Measurements from ENCODE around the gene ZNF689. TPM values are rescaled to one million over a fixed set of nuclear protein-coding genes. Genes with fewer than 3 reads are reported as not detected.

Gene ZNF689
- total and polyA plus RNA-seq, 2 of the 13 experiments (the other 11 are each of a cell fraction or from before 2014, with no cell fraction given), result 9.7 to 19.5 TPM

DNA sequence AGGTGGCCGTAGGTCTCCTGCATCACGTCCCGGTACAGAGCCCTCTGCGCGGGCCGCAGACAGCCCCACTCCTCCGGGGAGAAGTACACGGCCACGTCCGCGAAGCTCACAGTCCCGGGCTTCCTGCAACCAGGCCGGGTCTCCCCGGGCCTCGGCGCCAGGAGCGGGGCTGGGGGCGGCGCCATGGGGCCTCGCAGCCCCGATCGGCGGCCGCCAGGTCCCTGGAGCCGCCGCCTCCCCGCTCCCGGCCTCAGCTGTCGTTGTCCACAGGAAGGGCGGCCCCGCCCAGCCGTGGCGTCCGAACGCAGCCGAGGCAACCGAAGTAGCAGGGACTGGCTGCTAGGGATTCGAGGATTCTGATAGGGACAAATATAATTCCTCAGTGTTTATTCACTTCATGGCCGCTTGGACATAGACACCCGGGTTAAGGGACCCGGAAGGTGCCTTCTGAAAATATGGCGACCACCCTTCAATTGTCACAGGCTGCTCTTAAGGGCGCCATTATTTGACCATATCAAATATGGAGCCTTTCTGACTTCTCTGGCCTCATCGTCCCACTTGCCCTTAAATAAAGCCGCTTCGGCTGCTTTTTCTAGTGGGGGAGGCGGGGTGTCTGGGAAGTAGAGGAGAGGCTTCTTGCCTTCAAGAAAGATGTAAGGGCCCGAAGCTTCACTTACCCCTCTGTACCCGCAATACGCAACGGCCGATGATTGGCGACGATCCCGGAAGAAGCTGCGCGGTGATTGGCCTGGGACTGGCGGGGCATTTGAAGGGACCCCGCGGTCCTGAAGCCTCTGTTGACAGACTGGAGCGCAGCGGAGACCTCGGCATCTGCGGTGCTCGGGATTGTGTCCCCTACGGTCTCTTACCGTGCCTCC, 38.5 kb downstream of the ZNF689 start, which contains the start of gene ZNF688 (continued):
- TF ChIP-seq NR3C1 (CRISPR knock-in tag; IDR thresholded peaks at IDR 0.05), result no peak
- peak; percentile 96 for TF ChIP-seq YY1 (IDR thresholded peaks at IDR 0.05; ENCODE audit: insufficient read depth, insufficient replicate concordance, low read depth, low read length)
- peak; percentile 83 for TF ChIP-seq FOXK2 (IDR thresholded peaks at IDR 0.05)
- TF ChIP-seq THAP11 (CRISPR knock-in tag; IDR thresholded peaks at IDR 0.05), result peak; percentile 87
- TF ChIP-seq POLR2AphosphoS5 (IDR thresholded peaks at IDR 0.05; ENCODE audit: low read depth, low read length), result 0 out of 2 replicates have a peak, but pooled peaks have one; percentile 15
- TF ChIP-seq ZNF224 (CRISPR knock-in tag; IDR thresholded peaks at IDR 0.05), result peak; percentile 96
- TF ChIP-seq ZMYM3 (CRISPR knock-in tag; IDR thresholded peaks at IDR 0.05), result no peak
- no peak for TF ChIP-seq ZNF382 (CRISPR knock-in tag; IDR thresholded peaks at IDR 0.05; ENCODE audit: borderline replicate concordance)
- TF ChIP-seq, protein P1, sequence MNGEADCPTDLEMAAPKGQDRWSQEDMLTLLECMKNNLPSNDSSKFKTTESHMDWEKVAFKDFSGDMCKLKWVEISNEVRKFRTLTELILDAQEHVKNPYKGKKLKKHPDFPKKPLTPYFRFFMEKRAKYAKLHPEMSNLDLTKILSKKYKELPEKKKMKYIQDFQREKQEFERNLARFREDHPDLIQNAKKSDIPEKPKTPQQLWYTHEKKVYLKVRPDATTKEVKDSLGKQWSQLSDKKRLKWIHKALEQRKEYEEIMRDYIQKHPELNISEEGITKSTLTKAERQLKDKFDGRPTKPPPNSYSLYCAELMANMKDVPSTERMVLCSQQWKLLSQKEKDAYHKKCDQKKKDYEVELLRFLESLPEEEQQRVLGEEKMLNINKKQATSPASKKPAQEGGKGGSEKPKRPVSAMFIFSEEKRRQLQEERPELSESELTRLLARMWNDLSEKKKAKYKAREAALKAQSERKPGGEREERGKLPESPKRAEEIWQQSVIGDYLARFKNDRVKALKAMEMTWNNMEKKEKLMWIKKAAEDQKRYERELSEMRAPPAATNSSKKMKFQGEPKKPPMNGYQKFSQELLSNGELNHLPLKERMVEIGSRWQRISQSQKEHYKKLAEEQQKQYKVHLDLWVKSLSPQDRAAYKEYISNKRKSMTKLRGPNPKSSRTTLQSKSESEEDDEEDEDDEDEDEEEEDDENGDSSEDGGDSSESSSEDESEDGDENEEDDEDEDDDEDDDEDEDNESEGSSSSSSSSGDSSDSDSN (CRISPR knock-in tag; IDR thresholded peaks at IDR 0.05), result peak; percentile 91
- no peak for TF ChIP-seq ZNF260 (CRISPR knock-in tag; IDR thresholded peaks at IDR 0.05; ENCODE audit: borderline replicate concordance, low read depth)
- TF ChIP-seq, protein P2, sequence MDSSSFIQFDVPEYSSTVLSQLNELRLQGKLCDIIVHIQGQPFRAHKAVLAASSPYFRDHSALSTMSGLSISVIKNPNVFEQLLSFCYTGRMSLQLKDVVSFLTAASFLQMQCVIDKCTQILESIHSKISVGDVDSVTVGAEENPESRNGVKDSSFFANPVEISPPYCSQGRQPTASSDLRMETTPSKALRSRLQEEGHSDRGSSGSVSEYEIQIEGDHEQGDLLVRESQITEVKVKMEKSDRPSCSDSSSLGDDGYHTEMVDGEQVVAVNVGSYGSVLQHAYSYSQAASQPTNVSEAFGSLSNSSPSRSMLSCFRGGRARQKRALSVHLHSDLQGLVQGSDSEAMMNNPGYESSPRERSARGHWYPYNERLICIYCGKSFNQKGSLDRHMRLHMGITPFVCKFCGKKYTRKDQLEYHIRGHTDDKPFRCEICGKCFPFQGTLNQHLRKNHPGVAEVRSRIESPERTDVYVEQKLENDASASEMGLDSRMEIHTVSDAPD (CRISPR knock-in tag; IDR thresholded peaks at IDR 0.05), result no peak
- TF ChIP-seq ZSCAN29 (CRISPR knock-in tag; conservative IDR thresholded peaks at IDR 0.05), result peak; percentile 67; the same call in 1 of the 2 replicates
- no peak for TF ChIP-seq ZNF350 (CRISPR knock-in tag; IDR thresholded peaks at IDR 0.05; ENCODE audit: borderline replicate concordance, low read depth)
- no peak; the same call in 1 of the 2 replicates for TF ChIP-seq POGZ (CRISPR knock-in tag; IDR thresholded peaks at IDR 0.05)
- TF ChIP-seq SALL1 (CRISPR knock-in tag; IDR thresholded peaks at IDR 0.05), result peak; percentile 53
- peak; percentile 100 for TF ChIP-seq SAP130 (CRISPR knock-in tag; IDR thresholded peaks at IDR 0.05; ENCODE audit: low read depth)
- peak; percentile 60 for TF ChIP-seq ARNT2 (CRISPR knock-in tag; IDR thresholded peaks at IDR 0.05; ENCODE audit: low read depth)
- no peak for TF ChIP-seq MAFK (conservative IDR thresholded peaks at IDR 0.05 in 1 of 2, IDR thresholded peaks at IDR 0.05 in 1 of 2; ENCODE audit: low read length in 2 of 2)
- no peak; the same call in 1 of the 2 replicates for TF ChIP-seq ZFP41 (CRISPR knock-in tag; IDR thresholded peaks at IDR 0.05; ENCODE audit: borderline replicate concordance)
- no peak for TF ChIP-seq SNAI1 (CRISPR knock-in tag; IDR thresholded peaks at IDR 0.05; ENCODE audit: borderline replicate concordance)
- no peak for TF ChIP-seq ZNF20 (CRISPR knock-in tag; IDR thresholded peaks at IDR 0.05)
- TF ChIP-seq, protein P3, sequence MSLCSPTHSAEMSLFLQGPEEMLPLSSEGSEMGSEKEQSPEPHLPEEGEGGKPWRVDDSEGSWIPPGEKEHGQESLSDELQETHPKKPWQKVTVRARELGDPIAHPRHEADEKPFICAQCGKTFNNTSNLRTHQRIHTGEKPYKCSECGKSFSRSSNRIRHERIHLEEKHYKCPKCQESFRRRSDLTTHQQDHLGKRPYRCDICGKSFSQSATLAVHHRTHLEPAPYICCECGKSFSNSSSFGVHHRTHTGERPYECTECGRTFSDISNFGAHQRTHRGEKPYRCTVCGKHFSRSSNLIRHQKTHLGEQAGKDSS (CRISPR knock-in tag; IDR thresholded peaks at IDR 0.05; ENCODE audit: borderline replicate concordance, low read depth), result peak; percentile 34
- TF ChIP-seq ZNF605 (CRISPR knock-in tag; IDR thresholded peaks at IDR 0.05), result peak; percentile 88

Data from HepG2 (cell line).